HepG2 (cell line): ENCODE results near the gene DDX39B. TPM values are rescaled to one million over a fixed set of nuclear protein-coding genes. Genes with fewer than 3 reads are reported as not detected.

Experiments used
- ARID5B ChIP-seq: IDR thresholded peaks from 2 replicates; pipeline ENCODE4 v1.4.0; 2020; ENCODE audit warnings: mild to moderate bottlenecking, missing genetic modification reagents
- CREBL2 ChIP-seq: sonication (generic); formaldehyde crosslinking; IDR thresholded peaks from 2 replicates; pipeline ENCODE4 v1.8.1; 2023; ENCODE audit warnings: missing genetic modification reagents, mild to moderate bottlenecking, borderline replicate concordance
- GMEB2 ChIP-seq: IDR thresholded peaks from 2 replicates; pipeline ENCODE4 v1.6.1; 2016; ENCODE audit warnings: missing biosample characterization, missing genetic modification reagents, low read depth
- HMGXB4 ChIP-seq, 2 experiments: sonication (generic) in 1 of 2; formaldehyde crosslinking in 1 of 2; IDR thresholded peaks; 2 replicates each; pipeline versions ENCODE4 v1.4.0 to v1.6.1; 2018 to 2020; ENCODE audit warnings: missing genetic modification reagents in 2 of 2, borderline replicate concordance in 1 of 2, low read depth in 1 of 2, mild to moderate bottlenecking in 1 of 2, missing biosample characterization in 1 of 2
- MXD1 ChIP-seq: sonication (generic); formaldehyde crosslinking; IDR thresholded peaks from 2 replicates; pipeline ENCODE4 v1.4.0; 2020; ENCODE audit warnings: mild to moderate bottlenecking, missing genetic modification reagents
- NAIF1 ChIP-seq: sonication (generic); formaldehyde crosslinking; IDR thresholded peaks from 2 replicates; pipeline ENCODE4 v1.5.0; 2020; ENCODE audit warnings: mild to moderate bottlenecking, missing genetic modification reagents, borderline replicate concordance
- NONO ChIP-seq, 2 experiments: fragments of 450-650 bp in 1 of 2; sonication (generic) in 1 of 2; formaldehyde crosslinking in 1 of 2; IDR thresholded peaks in 1 of 2; conservative IDR thresholded peaks in 1 of 2; 2 replicates each; pipeline versions ENCODE4 v1.6.1 to v1.8.0; 2017 to 2022; ENCODE audit warnings: mild to moderate bottlenecking in 1 of 2, missing genetic modification reagents in 1 of 2, moderate library complexity in 1 of 2
- PHF21A ChIP-seq: sonication (generic); formaldehyde crosslinking; IDR thresholded peaks from 2 replicates; pipeline ENCODE4 v1.5.0; 2020; ENCODE audit warnings: mild to moderate bottlenecking, missing genetic modification reagents
- TEAD3 ChIP-seq: optimal IDR thresholded peaks from 2 replicates; pipeline ENCODE3; 2016; ENCODE audit warnings: borderline replicate concordance
- ZFP36L1 ChIP-seq: sonication (generic); formaldehyde crosslinking; IDR thresholded peaks from 2 replicates; pipeline ENCODE4 v1.8.0; 2022; ENCODE audit warnings: mild to moderate bottlenecking, missing genetic modification reagents, moderate library complexity
- ZGPAT ChIP-seq: IDR thresholded peaks from 2 replicates; pipeline ENCODE4 v1.6.1; 2016; ENCODE audit warnings: mild to moderate bottlenecking
- ZNF10 ChIP-seq: sonication (generic); formaldehyde crosslinking; IDR thresholded peaks from 2 replicates; pipeline ENCODE4 v1.4.0; 2020; ENCODE audit warnings: mild to moderate bottlenecking, low read depth, missing genetic modification reagents, borderline replicate concordance
- ZNF280B ChIP-seq: sonication (generic); formaldehyde crosslinking; IDR thresholded peaks from 2 replicates; pipeline ENCODE4 v1.5.0; 2020; ENCODE audit warnings: missing genetic modification reagents, mild to moderate bottlenecking, borderline replicate concordance
- ZNF615 ChIP-seq: sonication (generic); formaldehyde crosslinking; IDR thresholded peaks from 2 replicates; pipeline ENCODE4 v1.5.0; 2020; ENCODE audit warnings: mild to moderate bottlenecking, missing genetic modification reagents, borderline replicate concordance
- polyA plus RNA-seq, 8 experiments: library from polyadenylated mRNA; depleted of rRNA in 3 of 8; stranded (reverse) in 7 of 8; unstranded in 1 of 8; fragments of >200 nt; fragmentation: Illumina TruSeq in 4 of 8; extraction: Trizol in 4 of 8; gene quantifications; 2 replicates each; pipeline versions ENCODE4 v1.2.1 to v1.2.3, GENCODE V29; 2011 to 2016; ENCODE audit warnings: low read depth in 4 of 8, missing spikeins in 1 of 8, mixed read lengths in 1 of 8; ENCODE audit not compliant: insufficient read depth in 1 of 8
- total RNA-seq, 5 experiments: library from RNA; depleted of rRNA; stranded (reverse); fragments of >200 nt; fragmentation: Illumina TruSeq; extraction: Trizol; gene quantifications; 2 replicates each; pipeline ENCODE4 v1.2.3, GENCODE V29; 2016; ENCODE audit warnings: low read depth in 1 of 5

DDX39B gene
- total and polyA plus RNA-seq, 2 of the 13 experiments (the other 11 are each of a cell fraction or from before 2014, with no cell fraction given) = 570 to 678 TPM

- TF ChIP-seq CREBL2 (CRISPR knock-in tag) (no peak), ZGPAT (CRISPR knock-in tag) (peak; percentile 53; the same call in 1 of the 2 replicates), HMGXB4 (CRISPR knock-in tag; IDR thresholded peaks at IDR 0.05; ENCODE audit: borderline replicate concordance in 1 of 2, low read depth in 1 of 2) (peak in 1 of 2 experiments; percentile 72; a peak in 2 of 4 replicates), ZFP36L1 (peak; percentile 60; the same call in 1 of the 2 replicates), NONO (IDR thresholded peaks at IDR 0.05) (no peak), NONO (CRISPR knock-in tag; conservative IDR thresholded peaks at IDR 0.05) (peak; percentile 51; the same call in 1 of the 2 replicates), ZNF280B (no peak), ARID5B (peak; percentile 32; the same call in 1 of the 2 replicates), ZNF615 (no peak), GMEB2 (no peak), TEAD3 (peak; percentile 52), ZNF10 (CRISPR knock-in tag) (no peak), PHF21A (CRISPR knock-in tag) (peak; percentile 94), NAIF1 (CRISPR knock-in tag) (peak; percentile 32; the same call in 1 of the 2 replicates), MXD1 (CRISPR knock-in tag) (peak; percentile 53; the same call in 1 of the 2 replicates)
Observed at GRCh38 chr6:31497531-31498476, 44.0 kb downstream of the DDX39B start, which contains the start of gene MICB (continued).
